GM18502 (cell line): Measurements from ENCODE around the gene MYCL.
"Not testable (repeated sequence)": the region's sequence is repeated elsewhere in the genome, so short reads cannot be mapped to it uniquely, and the experiment has no call there.

Experiments
- ATAC-seq: cut with Tn5 transposase; IDR thresholded peaks from one replicate; pipeline ENCODE4 v1.9.1; 2021; ENCODE audit warnings: mild to moderate bottlenecking; ENCODE audit not compliant: unreplicated experiment, poor library complexity

MYCL gene

DNA sequence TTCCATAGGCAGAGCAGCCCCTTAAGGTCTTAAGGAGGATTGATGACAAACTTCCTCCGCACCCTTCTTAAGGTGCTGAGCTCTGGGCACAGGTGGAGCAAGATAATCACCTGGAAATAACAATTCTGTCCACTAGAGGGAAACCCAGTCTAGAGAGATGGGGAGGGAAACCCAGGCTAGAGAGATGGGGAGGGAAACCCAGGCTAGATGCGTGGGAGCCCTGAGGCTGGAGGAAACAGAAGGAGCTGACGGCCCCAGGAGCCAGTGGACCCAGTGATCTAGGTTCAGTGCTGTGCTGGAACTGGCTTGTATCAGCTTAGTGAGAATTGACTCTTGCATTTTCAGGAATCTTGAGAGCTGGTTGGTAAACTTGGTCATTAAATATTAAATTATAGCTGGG lies 17.8 kb upstream of the MYCL start:
- peak; percentile 60 for ATAC-seq

DNA sequence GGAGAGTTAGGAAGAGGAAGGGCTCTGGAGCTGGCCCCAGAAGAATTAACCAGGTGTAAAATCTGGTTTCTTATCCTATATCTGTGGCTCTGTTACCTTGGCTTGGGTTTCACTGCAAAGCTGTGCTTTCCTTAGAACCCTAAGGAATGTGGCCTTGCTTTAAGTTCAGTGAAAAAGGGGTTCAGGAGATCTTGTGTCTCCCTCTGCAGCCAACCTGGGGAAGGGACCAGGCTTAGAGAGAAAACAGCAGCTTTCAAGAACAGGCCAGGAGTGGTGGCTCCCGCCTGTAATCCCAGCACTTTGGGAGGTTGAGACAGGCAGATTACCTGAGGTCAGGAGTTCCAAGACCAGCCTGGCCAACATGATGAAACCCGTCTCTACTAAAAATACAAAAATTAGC lies 16.1 kb upstream of the MYCL start:
- ATAC-seq: no peak

DNA sequence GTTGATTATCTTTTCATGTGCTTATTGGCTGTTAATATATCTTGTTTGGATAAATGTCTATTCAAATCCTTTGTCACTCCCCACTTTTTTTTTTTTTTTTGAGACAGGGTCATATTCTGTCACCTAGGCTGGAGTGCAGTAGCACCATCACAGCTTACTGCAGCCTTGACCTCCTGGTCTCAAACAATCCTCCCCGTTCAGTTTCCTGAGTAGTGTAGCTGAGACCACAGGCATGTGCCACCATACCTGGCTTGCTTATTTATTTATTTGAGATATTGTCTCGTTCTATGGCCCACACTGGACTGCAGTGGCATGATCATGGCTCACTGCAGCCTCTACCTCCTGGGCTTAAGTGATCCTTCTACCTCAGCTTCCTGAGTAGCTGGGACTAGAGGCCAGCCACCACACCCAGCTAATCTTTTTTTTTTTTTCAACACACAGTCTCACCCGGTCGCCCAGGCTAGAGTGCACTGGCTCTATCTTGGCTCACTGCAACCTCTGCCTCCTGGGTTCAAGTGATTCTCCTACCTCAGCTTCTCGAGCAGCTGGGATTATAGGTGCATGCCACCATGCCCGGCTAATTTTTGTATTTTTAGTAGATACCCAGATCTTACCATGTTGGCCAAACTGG lies 13.9 kb upstream of the MYCL start:
- no peak for ATAC-seq

DNA sequence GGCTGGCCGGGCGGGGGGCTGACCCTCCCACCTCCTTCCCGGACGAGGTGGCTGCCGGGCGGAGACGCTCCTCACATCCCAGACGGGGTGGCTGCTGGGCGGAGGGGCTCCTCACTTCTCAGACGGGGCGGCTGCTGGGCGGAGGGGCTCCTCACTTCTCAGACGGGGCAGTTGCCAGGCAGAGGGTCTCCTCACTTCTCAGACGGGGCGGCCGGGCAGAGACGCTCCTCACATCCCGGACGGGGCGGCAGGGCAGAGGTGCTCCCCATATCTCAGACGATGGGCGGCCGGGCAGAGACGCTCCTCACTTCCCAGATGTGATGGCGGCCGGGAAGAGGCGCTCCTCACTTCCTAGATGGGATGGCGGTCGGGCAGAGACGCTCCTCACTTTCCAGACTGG lies 11.4 kb upstream of the MYCL start:
- ATAC-seq: not testable (repeated sequence)

DNA sequence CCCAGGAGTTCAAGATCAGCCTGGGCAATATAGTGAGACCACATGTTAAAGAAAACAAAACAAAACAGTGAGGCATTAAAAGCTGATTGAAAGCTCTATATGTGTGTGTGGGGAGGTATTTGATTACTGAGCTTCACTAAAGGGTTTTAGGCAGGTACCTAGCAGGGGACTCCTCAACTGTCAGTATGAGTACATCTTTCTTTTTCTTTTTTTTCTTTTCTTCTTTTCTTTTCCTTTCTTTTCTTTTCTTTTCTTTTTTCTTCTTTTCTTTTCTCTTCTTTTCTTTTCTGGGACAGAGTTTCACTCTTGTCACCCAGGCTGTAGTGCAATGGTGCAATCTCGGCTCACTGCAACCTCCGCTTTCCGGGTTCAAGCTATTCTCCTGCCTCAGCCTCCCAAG lies 8.5 kb upstream of the MYCL start:
- ATAC-seq: no peak

DNA sequence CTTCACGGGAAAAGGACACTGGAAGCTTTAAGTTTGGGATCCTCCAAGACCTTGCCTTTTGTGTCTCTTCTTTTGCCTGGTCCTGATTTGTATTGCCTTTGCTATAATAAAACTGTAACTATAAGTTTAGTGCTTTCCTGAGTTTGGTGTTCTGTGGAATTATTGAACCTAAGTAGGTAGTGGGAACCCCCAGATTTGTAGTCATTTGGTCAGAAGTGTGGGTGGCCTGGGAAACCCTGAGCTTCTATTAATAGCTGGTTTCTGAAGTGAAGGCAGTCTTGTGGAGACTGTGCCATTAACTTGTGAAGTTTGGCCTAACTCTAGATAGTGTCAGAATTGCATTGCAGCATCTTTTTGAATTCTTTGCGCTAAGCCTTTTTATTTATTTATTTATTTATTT lies 6.8 kb upstream of the MYCL start:
- ATAC-seq: no peak

DNA sequence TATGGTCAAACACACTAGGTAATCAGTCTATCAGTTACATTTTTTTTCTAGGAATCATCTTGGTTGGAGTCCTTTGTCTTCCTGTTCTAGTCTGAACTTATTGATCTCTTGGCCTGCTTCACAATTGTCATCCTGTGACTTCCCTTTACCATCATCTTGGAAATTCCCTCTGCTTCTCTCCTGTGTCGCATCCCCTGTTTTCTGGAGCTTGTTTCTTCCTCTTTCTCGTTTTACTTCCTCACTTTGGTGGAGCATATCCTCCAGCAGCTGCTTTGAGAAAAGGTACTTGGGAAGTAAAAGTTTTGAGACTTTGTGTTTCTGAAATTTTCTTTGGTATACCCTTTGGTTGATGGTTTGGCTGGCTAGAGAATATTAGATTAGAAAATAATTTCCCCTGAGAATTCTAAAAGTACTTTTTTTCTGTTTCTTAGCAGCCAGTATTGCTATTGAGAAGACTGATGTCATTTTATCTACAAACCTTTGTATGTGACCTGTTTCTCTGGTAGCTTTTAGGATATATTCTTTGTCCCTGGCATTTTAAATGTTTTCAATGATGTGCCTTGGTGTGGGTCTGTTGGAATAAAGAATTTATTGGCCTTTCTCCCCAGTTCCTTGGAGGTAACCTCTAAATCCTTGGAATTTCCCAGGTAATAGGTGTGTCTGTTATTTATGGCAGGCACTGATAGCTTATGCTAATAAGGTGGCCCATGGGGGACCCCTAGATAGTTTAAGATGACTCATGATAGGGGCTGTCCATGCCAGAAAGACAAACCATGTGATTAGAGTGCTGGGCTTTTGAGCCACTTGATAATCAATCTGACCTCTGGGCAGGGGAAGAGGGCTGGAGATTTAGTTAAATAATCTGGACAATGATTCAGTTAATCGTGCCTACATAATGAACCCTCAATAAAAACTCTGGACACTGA lies 6.1 kb upstream of the MYCL start:
- ATAC-seq: no peak

DNA sequence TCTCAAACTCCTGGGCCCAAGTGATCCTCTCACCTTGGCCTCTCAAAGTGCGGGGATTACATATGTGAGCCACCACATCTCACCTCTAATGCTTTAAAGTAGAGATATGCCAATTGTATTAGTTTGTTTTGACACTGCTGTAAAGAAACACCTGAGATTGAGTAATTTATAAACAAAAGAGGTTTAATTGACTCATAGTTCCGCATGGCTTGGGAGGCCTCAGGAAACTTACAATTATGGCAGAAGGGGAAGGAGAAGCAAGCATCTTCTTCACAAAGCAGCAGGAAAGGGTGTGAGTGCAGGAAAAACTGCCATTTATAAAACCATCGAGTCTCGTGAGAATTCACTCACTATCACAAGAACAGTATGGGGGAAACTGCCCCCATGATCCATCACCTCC lies 3.5 kb upstream of the MYCL start:
- no peak for ATAC-seq

DNA sequence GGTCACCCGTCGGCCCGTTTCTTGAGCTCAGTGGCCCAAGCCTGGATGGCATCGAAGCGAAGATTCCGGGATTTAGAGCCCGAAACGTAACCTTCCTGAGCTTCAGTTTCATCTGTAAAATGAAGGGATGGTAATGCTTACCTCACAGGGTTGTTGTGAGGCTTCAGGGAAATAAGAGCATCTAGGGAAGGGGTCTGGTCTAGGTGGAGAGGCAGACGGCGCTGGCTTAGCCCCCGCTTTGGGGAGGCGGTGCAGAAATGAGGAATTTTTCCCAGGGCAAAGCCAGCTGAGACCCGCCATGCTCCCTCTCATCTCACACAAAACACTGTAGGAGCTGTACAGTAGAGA lies 717 bp upstream of the MYCL start:
- no peak for ATAC-seq

DNA sequence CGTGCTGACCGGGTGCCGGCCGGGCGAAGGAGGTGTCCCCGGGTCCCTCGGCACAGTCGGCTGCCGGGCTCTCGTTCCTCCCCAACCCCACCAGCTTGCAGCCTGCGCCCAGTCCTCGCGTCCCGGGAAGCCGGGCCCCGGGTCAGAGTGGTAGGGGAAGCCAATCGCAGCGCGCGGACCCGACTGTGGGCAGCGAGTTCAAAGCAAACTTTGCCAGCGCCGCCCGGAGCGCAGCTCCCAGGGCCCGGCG lies 328 bp downstream of the MYCL start:
- ATAC-seq: peak; percentile 2

DNA sequence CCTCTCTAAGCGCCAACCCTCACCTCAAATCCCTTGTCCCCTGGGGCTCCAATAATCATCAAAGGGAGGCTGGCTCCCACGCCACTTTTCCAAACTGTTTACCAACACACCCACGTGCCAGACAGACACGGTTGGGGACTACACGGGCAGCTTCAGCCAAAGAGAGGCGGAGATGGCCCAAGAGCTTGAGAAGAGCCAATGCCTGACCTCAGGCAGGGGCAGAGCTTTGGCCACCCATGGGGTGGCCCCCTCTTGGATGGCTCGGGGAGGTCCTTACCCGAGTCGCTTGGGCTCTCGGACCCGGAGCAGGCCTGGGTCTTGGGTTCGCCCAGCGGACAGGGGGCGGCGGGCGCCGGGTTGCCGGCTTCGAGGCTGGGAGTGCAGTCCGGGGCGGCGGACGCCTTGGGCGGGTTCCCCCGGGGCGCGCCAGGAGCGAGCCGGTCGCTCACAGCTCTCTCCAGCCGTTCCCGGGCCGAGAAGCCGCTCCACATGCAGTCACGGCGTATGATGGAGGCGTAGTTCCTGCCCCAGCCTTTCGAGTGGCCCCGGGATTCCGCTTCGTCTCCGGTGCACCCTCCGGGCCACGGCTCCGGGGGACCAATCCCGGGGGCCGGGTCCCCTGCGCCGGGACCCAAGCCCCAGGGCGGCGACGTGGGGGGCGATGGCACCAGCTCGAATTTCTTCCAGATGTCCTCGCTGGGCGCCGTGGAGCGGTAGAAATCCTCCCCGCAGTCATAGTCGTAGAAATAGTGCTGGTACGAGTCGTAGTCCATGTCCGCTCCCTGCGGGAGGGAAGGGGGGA lies 854 bp downstream of the MYCL start:
- no peak for ATAC-seq

DNA sequence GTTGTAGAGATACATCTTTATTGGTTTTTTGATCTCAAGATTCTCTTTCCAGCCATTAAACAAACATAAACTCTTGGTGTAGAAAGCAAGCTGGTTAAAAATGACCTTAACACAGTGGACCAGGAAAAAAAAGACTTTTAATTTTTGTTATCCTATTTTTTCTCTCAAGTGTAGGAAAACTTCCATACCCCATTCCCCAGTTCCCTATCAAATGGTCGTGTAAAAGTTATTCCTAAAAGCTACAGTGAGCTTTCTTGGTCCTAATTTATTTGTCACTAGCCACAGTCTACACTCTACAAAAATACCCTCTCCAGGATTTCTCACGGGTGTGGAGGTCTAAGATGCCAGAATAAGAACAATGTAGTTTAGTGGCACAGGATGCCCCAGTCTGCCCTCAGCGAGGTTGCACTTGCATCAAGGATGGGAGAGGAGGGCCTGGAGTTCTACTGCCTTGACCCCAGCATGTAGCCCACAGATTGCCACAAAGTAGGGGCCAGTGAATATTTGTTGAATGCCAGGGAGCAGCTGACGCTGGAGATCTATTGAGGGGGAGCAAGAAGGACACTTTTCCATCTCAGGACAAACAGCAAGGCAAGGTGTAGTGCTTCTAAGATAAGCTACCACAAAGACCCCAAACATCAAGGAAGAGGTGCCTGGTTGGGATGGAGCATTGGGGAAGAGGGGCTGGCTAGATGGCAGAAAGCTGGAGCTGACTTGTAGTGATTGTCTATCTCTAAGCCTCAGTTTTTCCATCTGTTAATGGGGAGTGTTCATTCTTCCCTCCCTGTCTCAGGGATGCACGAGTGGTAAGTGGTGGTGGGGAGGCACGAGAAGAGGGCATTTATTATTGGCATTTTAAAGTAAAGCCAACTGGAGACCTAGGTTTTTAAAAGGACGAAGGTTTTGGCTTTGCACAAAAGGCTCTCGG lies 1.8 kb downstream of the MYCL start:
- no peak for ATAC-seq

DNA sequence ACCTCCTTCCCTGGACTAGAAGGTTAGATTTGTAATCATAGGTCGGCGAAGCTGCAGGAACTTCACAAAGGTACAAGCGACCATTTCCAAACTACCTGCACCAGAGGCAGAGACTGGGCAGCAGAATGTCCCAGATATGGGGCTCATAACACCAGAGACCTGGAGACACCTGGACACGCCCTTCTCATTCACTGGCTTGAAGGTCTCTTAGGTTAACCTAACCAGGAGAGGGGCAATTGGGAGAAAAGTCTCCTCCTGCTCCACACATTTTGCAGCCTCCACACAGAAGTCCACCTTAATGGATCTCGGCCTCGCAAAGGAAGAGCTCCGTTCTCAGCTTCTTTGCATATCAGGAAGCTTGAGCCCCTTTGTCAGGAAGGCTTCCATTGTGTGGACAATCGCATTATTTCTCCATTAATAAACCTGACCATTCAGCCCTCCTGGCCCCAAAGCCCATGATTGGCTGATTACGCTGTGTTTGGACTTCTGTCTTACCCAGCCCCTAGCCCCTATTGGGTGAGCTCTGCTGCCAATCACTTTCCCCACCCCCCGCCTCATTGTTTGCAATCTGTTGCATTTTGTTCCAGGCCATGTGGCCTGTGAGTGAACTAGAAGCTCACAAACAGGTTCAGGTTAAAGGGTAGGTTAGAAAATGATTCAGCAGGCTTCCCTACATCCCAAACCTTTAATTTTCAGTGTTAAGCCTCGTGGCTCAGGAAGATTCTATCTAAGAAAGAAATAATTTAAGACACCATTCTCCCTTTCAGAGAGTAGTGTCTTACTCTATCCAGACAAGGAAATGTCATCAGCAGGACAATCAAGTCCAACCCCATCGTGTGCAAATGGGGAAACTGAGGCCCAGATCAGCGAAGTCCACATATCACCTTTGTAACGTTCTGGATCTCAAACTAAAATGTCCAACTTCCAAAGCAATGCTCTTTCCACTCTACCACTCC lies 2.8 kb downstream of the MYCL start:
- ATAC-seq: no peak

DNA sequence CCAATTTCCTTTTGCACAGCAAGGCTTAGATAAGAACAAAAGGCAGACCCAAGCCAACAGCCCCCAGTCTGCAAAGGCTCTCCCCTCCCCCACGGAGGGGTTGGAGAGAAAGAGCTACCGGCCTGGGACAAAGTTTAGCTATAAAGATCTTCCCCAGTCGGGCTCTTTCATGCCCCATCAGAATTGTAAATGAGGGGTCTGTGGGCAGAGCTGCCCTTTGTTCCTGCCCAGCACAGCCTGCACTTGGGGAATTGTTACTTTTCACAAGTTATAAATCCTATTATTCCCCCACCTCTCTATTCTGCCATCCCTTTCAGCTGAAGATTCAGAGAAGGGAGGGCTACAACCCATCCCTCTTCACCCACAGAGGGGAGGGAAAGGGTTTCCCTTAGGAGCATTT lies 3.5 kb downstream of the MYCL start:
- ATAC-seq: no peak

DNA sequence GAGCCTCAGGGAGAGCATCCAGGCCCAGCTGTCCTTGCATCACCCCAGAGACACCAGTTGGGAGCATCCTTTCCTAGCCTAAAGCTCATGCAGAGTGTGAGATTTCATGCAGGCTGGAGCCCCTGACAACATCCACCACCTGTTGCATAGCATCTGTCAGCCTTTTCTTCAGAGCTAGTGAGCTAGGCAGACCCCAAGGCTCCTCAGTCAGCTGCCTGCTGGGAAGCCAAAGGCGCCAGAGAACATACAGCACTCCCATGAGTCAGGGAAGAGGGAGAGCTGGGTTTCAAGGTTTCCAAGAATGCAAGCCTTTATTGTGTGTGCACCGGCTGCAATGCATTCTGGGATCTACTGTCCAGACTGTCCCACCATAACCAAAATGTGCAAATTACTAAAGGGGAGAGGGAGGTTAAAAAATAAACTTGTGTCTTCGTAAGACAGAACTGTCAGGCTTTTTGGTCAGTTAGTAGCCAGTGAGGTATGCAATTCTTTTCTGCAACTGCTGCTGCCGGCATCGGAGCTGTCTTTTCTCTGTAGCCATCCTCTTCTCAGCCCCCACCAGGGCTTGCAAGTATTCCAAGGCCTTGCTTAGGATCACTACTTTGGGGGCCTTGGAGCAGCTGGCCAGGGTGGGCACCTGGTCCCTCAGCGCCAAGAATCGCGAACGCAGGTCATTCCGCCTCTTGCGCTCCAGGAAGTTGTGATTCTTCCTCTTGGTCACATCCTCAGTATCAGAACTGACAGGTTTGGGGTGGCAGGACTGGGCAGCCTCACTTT lies 4.6 kb downstream of the MYCL start:
- ATAC-seq: no peak

DNA sequence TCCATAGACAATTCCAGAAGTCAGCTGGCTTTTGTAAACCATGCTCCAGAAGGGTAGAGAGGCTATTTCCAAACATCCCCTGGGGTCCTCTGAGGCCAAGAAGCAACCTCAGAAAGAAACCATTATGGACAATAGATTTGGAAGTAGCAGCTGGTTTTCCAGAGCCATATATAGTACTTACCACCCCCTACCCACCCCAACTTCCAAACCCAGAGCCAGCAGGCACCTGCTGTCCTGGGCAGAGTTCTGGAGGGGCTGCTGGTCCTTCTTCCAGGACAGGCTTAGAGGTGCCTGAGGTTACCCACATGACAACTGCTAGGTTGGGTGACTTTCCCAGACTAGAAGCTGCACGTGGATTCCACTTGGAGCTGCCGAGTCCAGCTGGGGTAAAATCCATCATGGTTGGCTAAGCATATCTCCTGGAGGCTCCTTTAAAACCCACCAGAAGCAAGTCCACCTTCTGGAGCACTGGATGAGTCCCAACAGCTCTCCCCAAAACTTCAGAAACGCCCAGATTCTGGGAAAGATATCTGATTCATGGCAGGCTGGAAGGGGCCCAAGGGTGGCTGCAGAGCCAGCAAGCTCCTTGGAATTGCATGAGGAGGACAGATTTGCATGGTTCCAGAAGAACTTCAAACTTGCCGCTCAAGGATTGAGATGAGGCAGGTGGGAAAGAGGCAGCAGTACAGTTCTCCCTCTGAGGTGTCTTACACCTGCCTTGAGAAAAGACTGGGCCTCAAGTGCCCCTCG lies 5.8 kb downstream of the MYCL start:
- no peak for ATAC-seq

DNA sequence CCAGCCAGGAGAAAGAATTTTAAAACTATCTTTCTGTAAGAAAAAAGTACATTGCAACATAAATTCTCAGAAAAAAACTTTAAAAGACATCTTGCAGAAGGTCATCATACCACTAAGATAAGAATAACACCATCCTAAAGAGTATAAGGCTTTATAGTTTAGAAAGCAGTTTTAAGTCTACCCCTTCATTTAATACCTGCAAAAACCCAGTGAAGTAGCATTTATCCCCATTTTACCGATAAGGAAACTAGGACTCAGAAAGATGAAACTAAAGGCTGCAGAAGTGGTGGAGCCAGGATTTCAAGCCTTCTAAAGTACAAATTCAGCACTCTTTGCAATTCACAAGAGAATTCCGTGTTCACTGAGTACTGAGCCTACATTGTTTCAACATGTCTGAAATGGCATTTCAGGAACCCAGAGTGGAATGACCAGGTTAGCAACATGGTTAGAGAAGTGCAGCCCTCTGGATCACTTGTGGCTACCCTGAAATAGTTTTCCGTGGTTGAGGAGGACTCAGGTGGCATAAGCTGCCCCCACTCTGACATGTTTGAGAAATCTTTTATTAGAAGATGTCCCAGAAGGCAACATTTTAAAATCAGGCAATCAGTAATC lies 6.7 kb downstream of the MYCL start:
- no peak for ATAC-seq
